Stimulated activated CD4-positive, alpha-beta T cell treated with anti-CD3 and anti-CD28 coated beads, Interleukin-4, amount 100 ng/mL, for 48 hours (primary cell): ENCODE results near the gene COL19A1.

Source experiments
- DNase-seq, 2 donors: peaks; one replicate each; pipeline ENCODE4 v3.0.0-alpha.2; 2020; ENCODE audit warnings: low read depth in 2 of 2

The COL19A1 gene

DNA sequence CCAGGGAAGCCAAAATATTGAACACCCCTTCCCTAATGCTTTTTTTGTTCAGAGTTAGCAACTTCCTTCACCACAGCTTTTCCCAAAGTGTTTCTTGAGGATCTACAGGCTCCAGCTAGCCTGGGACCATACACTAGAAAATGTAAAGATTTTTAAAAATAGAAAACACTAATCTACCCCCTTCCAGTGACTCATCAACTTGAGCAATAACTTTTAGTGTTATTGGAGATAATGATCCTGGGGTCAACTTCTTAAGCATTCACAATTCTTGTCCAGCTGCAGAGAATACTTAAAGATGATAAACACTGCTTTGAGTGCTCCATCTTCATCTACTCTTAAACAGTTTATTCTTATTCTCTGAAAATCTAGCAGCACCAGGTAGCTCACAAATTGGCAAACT, 304.9 kb downstream of the COL19A1 start:
- no peak for DNase-seq

DNA sequence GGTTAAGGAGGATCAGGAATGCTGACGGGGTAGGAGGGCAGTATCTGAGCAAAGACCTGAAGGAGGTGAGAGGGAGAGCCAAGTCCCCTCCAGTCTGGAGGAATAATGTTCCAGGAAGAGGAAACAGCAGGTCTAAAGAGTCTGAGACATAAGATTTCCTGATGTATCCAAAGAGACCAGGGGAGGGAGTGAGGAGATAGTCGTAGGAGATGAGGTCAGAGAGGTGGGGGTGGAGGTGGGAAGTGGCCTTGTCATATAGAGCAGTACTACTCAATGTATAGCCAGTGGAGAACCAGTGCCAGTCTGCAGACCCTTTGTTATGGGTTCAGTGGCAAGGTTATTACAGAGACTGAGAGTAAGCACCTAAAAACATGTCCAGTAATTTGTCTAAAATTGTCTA, 305.9 kb downstream of the COL19A1 start:
- no peak for DNase-seq

DNA sequence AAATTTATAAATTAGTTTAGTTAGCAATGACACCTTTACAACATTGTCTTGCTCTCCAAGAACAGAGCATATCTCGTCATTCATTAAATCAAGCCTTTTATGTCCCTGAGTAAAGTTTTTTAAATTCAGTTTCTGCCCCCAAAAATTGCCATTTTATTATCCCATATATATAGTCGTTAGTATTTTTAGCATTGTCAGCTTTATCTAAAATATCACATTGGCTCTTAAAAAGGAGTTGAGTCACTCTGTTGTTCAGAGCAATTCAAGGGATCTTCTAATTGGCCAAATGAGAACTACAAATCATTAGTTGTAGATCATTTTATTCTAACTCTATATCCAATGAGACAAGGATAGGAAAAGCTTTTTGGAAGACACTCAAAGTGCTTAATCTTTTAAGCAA, 309.4 kb downstream of the COL19A1 start:
- DNase-seq = no peak

DNA sequence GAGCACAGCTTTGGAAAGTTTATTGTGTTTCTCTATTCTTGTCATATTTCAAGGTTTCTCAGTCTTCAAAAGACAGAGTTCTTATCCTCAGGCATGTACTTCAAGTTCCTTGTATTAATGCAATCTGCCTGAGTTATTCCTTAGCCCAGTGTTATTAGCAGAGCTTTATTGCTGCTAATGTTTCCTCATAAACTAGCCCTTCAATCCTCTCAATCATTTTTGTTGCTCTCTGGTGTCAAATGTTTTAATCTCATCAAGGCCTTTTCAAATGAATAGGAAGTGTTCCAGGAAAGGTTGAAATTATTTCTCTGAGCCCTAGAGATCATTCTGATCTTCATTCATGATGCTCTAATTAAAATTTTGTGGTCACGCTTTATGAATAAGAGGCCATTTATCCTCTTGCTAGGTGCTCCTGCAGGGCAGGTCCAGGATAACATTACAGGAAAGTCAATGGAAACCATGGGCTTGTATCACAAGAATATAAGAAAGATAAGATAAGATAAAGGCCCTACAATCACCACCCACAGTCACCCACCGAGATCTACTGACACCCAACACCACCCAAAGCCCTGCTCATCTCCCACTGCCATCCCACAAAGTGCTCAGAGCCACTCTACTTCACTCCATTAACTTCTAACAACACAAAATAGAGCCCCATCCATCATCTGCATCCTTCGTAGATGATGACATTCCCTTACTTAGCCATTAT, 310.6 kb downstream of the COL19A1 start:
- DNase-seq = no peak

DNA sequence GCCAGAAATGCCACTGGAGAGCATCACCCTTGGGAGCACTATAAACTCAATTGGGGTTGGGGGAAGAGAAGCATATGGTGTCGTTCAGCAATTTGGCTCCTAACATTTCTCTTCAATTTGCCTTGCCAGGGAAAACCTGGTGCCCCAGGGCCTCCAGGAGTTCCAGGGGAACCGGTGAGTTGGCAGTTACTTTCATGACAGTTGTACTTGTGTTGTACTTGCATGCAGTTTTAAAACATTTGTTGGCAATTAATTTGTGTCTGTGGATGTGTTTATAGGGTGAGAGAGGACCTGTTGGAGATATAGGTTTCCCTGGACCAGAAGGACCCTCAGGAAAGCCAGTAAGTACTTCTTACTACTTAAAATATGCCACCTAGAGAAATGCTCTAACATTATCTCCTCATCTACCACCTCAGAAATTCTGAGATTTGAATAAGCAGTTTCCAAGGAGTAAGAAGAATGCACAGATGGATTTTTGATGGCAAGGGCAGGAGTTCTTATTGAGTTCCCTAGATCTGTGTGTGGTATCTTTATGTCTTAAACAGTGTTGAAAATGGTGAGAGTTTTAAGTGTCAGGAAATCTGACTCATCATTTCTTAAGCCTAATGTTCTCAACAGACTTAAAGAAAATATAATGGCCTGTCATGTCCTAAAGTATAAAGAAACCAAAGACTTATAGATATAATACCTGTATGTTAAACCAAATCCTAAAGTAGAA, 314.0 kb downstream of the COL19A1 start:
- DNase-seq = no peak

DNA sequence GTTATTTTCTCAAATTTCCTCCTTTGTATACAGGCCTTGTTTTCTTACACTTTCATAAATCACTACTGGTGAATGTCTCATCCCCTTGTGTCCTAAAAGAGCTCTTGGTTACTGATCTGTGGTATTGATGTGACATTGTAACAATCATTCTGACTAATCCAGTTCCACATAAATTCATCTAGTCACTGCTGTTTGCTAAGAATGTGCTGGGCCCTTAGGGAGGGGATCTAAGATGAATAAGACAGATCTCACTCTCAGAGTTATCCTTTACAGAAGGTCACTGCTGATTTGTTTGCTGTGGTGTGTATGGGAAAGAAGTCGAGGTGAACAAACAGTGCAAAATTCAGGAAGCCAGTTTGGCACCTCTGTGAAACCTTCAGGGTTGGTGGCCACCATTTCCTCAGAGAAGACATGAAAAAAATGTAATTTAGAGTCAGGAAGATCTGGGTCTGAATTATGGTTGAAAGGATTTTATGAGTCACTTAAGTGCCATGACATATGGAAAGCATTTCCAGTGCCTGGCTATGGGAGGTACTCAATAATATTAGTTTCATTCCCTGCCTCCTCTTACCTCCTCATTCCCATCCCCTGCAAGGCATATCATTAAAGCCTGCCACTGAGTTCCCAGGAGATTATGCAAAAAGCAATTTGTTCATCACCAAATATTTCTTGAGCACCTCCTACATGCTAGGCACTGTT, 314.7 kb downstream of the COL19A1 start:
- DNase-seq = no peak

DNA sequence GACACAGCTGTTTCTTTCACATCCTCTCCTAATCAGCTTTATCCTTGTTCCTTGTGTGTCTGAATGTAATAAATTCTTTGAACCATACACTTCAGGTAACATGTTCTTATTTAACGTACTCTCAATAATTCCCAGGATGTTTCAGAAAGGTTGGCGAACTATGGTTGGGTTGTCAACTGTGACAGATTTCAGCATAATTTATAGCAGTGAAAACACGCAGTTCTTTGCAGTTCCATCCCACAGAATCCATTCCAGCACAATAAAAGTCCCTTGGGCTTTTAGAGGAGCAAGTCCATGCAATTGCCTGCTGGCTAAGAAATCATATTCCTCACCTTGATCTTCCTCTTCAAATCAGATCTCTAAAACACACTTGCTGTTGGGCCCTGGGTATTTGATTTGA, 317.2 kb downstream of the COL19A1 start:
- DNase-seq = no peak

DNA sequence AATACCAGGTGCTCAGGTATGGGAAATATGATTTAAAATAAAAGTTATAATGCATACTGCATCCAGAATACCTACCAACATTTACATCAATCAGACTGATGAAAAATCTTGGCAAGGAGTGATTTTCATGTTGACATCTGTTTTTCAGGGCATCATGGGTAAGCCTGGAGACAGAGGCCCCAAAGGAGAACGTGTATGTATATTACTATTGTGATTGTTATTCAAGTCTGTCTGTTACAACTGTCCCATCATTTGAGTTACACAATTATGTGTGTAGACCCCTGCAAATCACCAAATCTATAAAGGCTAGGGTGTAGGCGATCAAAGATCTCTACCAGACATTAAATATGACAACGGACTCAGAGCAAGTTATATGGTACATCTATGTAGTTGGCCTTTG, 318.4 kb downstream of the COL19A1 start:
- DNase-seq = no peak

DNA sequence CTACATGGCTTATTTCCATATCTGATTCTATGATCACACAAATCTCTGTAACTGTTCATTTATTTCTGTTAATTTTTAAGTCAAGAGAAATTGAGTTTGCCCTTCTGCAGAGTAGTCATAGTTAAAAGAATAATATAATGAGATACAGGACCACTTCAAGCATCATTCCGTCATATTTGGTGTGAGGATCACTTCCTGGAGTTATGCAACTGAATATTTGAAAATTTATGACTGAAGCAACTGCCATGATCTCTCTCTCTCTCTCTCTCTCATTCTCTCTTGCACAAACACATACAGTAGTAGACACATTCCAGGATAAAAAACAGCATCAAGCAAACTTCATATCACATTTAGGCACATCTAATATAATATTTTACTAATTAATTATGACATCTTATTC, 320.1 kb downstream of the COL19A1 start:
- no peak for DNase-seq

DNA sequence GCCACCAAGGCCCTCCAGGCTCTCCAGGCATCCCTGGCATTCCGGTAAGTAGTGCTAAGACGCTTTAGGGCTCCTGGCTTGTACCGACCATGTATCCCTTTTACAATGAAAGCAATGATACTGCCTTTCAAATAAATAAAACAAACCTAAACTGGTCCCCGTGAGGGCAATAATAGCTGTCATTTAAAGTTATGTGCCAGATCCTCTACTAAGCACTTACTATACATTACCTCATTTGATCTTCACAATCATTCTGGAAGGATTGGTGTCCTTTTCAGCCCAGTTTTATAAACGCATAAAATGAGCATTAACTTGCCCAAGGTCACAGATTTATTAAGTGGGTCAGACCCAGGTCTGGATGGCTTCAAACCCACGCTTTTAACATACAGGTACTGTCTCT, 321.8 kb downstream of the COL19A1 start:
- no peak for DNase-seq

DNA sequence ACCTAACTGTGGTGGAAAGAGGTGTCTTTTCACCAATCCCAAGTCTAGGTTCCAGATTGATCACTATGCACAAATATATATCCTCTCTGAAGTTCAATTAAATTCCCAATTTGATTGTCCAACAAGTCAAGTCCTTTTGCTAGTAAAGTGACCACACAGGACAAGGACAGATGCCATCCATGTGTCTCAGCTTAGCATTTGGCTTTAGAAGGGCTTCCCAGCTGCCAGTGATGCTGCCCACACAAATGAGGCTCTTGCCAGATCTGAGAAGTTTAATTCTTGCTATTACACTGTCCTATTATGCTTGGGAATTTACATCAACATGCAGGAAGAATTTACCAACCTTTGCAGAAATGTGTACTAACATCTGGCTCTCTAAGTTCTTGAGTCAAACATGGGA, 328.1 kb downstream of the COL19A1 start:
- no peak for DNase-seq

DNA sequence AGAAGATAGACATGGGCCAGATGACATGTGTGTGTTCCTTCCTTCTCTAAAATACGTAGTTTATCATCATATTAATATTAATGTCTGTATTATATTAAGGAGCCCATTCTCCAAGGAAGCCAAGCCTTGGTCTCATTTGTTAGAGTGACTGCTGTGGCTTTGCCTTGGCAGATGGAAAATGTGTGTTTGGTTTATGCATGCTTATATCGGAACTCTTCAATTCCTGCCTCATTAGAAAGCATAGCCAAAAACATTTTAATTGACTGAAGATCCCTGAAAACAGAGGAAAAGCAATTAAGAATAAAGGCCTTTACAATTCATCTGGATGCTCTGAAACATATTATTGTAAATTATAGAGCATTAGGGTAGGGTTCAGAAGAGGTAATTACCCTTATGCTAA, 330.2 kb downstream of the COL19A1 start:
- no peak for DNase-seq

DNA sequence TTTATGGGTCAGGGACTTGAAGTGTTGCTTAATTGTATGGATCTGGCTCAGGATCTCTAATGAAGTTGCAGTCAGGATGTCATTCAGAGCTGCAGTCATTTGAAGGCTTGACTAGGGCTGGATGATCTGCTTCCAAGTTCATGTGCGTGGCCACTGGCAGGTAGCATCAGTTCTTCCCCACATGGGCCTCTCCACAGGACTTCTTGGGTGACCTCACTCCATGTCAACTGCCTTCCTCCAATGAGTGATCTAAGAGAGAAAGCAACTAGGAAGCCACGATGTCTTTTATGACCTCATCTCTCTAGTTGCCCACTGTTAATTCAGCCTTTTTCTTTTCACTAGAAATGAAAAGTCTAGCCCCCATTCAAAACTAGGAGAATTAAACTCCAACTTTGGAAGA, 332.4 kb downstream of the COL19A1 start:
- no peak for DNase-seq

DNA sequence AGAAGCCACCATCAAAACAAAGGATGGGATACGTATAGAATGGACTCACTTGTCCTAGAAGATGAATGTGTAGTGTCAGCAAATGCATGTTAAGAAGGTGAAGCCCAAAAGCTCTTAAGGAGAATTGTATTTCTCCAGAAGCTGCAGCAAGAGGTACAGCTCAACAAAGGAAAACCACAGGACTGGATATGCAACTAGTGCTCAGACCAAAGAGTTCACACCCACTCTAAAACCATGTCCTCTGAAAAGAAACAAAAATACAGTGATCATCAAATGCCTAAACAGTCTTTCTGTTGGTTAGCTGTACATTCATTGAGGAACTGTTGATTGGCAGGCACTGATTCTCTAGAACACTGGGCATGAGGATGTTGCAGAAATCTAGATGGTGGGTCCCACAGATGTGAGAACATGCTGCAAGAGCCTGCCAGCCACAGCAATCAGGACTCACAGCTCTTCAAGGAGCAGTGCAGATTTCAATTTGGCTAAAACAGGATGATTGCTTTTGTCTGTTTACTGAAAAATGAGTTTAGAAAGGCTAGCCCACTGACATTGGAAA, 342.0 kb downstream of the COL19A1 start:
- no peak for DNase-seq

DNA sequence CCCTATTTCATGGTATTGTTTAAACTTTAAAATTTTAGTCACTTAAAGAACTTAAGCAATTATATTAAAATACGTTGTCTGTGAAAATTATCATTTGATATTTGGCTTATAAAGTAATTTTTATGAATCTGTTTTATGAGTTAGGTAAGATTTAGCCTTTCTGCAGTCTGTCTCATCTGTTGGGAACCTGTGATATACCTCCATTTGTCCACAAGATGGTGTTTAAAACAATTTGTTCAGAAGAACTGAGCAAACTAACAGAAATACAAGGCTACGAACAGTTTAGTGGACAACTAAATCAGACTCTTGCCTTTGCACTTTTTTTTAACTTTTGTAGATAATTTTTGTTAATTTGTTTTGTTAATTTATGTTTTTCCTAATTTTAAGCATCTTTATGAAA, 344.1 kb downstream of the COL19A1 start:
- no peak for DNase-seq

DNA sequence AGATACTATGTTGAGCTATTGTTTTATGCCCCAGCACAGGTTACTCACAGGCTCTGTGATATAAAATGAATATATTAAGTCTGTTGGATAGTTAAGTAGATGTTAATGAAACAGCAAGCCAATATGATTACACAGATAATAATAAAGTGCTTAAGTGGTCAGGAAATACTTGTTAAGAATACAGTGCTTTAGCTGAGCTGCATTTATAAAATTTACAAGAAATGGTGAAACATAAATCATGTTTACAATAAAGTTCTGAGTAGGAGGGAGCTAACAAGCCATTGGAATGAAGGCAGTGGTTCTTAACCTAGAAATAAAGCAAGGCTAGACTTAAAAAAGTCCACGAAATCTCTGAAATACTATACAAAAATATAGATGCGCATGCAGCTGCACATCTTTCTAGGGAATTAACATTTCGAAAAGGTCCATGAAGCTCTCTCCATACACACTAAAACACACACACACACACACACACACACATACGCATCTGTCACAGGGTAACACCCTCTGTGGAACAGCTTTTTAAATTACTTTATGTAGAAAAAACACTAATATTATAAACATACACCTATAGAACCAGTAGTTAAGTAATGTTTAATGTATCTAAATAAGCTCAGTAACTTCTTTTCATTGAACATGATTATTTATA, 349.2 kb downstream of the COL19A1 start:
- no peak for DNase-seq

DNA sequence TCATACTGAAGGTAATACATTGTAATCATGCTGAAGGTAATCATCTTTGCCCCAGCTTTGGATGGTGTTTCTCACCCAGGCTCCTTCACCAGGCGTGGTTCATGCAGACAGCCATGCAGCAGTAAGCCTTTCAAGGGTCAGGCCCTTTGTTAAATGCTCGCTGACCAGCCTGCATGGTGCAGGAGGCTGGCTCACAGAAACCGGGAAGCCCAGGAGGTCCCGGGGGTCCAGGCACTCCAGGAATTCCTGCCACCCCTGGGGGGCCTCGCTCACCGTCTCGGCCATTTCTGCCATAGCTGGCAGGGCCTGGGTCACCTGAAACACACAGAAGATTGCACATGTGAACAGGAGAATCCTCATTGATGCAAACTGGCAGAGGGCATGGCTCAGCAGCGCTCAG, 350.4 kb downstream of the COL19A1 start:
- DNase-seq = no peak

DNA sequence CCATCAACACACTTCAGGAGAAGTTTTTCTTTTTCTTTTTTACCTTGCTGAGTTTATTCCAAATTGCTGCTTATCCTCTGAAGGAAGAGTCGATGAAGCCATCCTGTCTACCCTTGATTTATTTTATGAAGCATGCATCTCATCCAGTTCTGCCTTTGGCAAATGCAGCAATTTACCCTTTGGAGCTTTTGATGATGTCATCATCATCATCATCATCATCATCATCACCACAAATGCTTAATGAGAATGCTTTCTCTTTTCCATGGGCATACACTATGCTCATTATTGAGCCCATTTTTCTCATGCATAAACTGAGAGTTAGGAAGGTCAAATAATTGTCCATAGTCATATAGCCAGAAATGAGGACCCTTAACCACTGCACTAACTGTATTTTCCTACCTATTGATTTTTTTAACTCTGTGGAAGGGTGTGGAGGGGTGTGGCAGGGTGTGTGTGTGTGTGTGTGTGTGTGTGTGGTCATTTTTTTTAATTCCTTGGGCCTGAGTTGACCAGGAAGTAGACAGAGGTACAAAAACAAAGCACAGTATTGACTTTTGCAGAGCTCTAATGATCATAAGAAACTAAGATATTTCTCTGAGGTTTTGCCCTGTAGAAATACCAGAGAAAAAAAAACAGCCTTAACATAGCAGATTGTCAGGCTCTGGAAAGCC, 353.7 kb downstream of the COL19A1 start:
- no peak for DNase-seq

DNA sequence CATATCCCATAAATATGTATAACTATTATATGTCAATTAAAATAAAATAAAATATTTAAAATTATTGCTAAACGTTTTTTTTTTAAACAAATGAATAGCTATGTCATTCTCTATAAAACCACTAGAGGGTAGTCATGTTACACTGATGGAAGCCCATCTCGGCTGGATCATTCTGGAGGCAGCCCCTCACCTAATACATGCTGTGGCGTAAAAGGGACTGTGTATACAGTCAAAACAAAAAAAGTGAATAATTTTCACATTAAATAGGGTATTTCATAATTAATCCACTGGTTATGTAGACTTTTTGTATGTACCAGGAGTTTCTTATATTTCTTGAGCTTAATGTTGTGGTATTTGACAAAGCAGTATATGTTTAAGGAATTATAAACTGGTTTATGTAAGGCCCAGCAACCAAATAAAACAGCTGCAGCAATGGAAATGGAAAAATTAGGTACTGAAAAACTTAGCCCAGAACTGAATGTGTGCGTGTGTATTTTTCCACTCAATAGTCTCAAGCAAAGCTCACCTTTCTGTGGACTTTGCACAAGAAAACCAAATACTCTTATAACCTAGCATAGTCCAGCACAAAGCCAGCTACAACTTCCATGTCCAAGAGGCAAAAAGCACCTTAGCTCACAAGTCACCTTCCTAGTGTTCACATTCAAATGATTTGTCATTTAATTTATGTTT, 354.8 kb downstream of the COL19A1 start:
- DNase-seq = no peak

DNA sequence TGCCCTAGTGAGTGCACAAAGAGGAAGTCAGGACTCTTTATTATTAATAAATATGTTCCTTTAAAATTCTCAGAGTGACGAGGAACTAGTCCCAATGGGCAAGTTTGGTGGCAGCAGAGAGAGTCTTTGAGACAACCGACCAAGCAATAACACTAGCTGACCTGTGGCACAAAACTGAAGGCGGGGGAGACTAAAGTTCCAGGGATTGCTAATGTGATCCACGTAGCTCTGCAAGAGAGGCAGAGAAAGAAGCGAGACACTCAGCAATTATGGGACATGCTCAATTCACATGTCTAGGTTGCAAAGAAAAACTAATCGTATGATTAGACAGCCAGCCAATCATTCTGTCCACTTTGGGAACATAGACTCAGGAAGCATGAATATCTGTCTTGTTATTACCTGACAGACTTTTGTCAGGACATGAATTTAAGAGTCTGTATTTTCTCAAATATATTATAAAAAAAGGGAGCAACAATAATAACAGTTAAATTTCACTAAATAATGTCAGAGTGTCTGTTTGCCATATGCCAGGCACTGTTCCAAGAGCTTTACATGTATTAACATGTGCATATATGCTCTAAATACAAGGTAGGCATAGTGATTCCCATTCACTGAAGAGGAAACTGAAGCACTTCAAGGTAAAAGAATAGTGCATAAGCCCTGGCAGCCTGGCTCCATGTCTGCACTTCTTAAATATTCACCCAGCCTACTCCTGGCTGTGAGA, 355.5 kb downstream of the COL19A1 start:
- no peak for DNase-seq

DNA sequence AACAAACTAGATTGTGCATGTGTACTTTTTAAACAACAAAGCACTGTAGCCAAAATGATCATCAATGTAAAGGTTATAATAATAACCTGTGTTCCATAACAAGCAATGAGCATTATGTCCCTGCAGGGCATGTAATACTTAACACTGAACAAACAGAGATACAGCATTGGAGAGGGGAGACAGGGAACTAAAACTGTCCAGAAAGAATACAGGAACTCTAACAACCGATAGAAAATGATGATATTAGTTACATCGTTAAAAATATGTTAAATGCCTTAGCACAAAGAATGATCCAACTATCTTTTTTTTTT, 356.0 kb downstream of the COL19A1 start:
- DNase-seq = no peak
